A673 (cell line): Measurements from ENCODE around the gene SND1.

Source experiments
- CTCF ChIP-seq: fragments of 300-800, 200-600 bp; sonication (generic); conservative IDR thresholded peaks from 2 replicates; pipeline ENCODE4 v1.5.1; 2017; ENCODE audit warnings: low read depth, mild to moderate bottlenecking, antibody characterized with exemption, low read length, moderate library complexity, mixed read lengths
- EZH2 ChIP-seq: fragments of 200-600 bp; sonication (generic); IDR thresholded peaks from 2 replicates; pipeline ENCODE4 v1.6.1; 2017; ENCODE audit warnings: borderline replicate concordance, low read depth, mild to moderate bottlenecking, mixed read lengths, antibody characterized with exemption, low read length; ENCODE audit not compliant: poor library complexity, severe bottlenecking

GRCh38 chr7:128005759-128006159 is 353.8 kb downstream of the SND1 start:
- TF ChIP-seq CTCF, result no peak
- TF ChIP-seq EZH2, result no peak
